Measurements from ENCODE around the gene IL17RE.
"Not testable (repeated sequence)": the region's sequence is repeated elsewhere in the genome, so short reads cannot be mapped to it uniquely, and the experiment has no call there.

The IL17RE gene

GRCh38 chr3:9935966-9936510 is 33.4 kb downstream of the IL17RE start:
- DNase-seq, result no peak

GRCh38 chr3:9937486-9938238 is 35.0 kb downstream of the IL17RE start:
- DNase-seq, result no peak

DNA sequence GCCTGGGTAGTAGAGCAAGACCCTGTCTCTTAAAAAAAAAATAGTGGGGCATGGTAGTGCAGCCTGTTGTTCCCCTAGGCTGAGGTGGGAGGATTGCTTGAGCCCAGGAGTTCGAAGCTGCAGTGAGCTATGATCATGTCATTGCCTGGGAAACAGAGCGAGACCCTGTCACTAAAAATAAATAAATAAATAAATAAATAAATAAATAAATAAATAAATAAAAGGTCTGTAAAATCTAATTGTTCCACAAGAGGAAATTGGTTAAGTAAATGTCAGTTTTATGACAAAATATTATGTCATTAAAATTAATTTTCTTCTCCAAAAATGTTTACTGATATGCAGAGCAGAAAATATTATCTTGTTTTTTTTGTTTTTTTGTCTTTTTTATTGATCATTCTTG is 36.3 kb downstream of the IL17RE start:
- DNase-seq, result no peak

DNA sequence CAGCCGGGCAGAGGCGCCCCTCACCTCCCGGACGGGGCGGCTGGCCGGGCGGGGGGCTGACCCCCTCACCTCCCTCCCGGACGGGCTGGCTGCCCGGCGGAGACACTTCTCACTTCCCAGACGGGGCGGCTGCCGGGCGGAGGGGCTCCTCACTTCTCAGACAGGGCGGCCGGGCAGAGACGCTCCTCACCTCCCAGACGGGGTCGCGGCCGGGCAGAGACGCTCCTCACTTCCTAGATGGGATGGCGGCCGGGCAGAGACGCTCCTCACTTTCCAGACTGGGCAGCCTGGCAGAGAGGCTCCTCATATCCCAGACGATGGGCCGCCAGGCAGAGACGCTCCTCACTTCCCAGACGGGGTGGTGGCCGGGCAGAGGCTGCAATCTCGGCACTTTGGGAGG is 37.3 kb downstream of the IL17RE start:
- not testable (repeated sequence) for DNase-seq

GRCh38 chr3:9940746-9941145 is 38.1 kb downstream of the IL17RE start:
- no peak for DNase-seq

- DNase-seq, result no peak
Observed at GRCh38 chr3:9942164-9942563, 39.5 kb downstream of the IL17RE start.

GRCh38 chr3:9942934-9943690 is 40.5 kb downstream of the IL17RE start:
- DNase-seq, result no peak

GRCh38 chr3:9944271-9944670 is 41.6 kb downstream of the IL17RE start:
- no peak for DNase-seq

DNA sequence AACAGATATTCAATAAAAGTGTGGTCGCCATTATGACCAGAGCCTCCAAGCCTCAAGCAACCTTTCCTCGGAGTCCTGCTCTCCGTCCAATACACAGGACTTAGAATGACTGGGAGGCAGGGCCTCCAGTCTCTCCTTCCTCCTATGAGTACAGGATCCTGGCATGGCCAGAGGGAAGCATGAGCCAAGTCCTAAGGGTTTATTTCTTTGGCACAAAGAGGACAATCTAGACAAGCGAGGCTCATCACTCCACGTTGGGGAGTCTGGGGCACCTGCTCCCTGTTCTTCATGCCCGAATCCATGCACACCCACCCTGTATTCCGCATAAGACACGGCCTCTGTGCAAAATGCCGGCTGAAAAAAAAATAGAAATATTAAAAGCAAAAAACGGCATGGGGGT is 42.7 kb downstream of the IL17RE start:
- DNase-seq, result no peak

- DNase-seq, result peak; percentile 92
Observed at GRCh38 chr3:9946112-9947024, 43.7 kb downstream of the IL17RE start.

GRCh38 chr3:9947025-9947995 is 44.7 kb downstream of the IL17RE start:
- DNase-seq, result peak; percentile 78

- no peak for DNase-seq
Observed at GRCh38 chr3:9948586-9948985, 45.9 kb downstream of the IL17RE start.

DNA sequence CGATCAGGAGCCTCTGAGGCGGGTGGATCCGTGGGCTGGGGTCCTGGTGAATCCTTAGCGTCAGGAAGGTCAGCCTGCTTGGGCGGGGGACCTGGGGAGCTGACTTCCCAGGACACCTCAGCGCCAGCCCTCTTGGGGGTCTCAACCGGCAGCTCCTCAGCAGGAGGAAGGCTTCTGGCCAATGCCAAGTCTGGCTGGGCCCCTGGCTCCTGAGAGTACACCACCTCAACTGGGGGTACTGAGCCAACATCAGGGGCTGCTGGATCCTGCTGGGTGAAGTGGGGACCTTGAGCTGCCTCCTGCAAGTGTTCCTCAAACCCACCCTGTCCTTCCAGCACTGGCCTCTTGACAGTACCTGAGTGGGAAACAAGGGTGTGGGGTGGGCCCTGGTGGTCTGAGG is 46.5 kb downstream of the IL17RE start:
- DNase-seq, result no peak

GRCh38 chr3:9949626-9950025 is 47.0 kb downstream of the IL17RE start:
- no peak for DNase-seq

GRCh38 chr3:9951126-9951525 is 48.5 kb downstream of the IL17RE start:
- no peak for DNase-seq

DNA sequence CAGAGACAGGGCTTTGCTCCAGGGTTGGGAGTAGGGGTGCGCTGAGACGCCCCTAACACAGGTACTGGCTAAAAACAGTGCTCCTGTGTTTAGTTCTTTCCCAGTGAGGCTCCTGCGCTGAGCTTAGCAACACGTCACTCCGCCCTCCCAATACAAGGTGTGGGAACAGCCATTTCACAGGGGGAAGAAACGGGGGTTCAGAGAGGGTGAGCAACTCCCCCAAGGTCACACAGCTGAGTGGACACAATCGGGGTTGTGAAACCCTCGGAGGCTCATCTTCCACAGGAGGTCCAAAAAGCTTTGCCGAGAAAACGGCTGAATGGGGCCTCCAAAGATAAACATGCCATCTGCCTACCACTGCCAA is 48.9 kb downstream of the IL17RE start:
- DNase-seq, result no peak

DNA sequence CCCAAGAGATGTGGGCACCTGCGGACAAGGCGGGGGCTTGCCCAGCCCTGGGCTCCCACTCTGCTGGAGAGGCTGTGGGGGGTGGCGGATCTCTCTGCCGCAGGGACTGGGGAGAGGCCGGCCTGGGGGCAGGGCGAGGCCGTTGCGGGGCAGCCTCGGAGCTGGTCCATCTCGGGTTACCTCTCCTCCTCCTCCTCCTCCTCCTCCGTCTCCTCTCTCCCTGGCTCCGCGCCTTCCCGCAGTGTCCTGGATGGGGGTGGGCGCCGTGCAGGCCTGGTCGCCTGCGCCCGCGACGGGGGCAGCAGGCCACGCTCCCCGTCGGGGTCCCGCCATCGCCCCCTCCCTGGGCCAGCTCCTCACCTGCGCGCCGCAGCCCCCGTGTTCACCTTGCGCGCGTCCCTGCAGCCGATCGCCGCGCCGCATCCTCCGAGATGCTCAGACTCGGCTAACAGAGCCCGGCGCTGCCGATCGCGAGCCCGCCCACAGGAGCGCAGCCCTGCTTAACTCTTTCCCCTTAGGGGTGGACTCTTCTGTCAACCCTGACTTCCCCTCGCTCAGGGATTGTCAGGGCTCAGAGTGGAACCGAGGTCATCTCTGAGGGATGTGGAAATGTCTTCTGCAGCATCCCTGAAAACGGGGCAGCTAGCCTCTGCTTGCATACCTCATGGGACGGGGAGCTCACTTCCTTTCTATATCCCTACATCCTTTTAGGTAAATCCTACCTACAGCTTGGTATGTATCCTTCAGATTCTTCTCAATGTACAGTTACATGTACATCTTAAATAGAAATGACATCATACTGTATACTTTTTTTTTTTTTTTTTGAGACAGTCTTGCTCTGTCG is 49.5 kb downstream of the IL17RE start, which contains the start of gene PRRT3:
Gene PRRT3 (minus strand): TSS at position 447 of the 844 bp plus-strand sequence. CDS start 2,293 bp downstream, outside the sequence.
- peak; percentile 71 for DNase-seq

DNA sequence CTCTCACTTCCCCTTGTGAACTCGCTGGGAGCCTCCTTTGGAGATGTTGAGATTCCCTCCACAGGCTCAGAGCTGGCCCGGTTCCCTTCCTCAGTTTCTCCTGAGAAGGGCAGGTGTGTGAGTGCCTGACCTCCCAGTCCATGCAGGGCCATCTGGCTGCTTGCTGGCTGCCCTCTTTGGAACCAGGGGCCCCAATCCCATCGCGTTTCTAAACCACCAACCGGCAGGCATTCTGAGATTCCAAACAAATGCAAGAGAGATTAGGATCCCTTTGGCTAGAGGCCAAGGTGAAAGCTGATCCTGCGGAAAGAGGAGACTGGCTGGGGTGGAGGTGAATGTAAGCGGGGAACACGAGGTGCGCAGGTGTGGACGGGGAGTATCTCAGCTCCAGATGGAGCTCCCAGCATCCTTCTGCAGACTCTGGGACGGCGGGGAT is 52.4 kb downstream of the IL17RE start:
- DNase-seq, result peak; percentile 91

DNA sequence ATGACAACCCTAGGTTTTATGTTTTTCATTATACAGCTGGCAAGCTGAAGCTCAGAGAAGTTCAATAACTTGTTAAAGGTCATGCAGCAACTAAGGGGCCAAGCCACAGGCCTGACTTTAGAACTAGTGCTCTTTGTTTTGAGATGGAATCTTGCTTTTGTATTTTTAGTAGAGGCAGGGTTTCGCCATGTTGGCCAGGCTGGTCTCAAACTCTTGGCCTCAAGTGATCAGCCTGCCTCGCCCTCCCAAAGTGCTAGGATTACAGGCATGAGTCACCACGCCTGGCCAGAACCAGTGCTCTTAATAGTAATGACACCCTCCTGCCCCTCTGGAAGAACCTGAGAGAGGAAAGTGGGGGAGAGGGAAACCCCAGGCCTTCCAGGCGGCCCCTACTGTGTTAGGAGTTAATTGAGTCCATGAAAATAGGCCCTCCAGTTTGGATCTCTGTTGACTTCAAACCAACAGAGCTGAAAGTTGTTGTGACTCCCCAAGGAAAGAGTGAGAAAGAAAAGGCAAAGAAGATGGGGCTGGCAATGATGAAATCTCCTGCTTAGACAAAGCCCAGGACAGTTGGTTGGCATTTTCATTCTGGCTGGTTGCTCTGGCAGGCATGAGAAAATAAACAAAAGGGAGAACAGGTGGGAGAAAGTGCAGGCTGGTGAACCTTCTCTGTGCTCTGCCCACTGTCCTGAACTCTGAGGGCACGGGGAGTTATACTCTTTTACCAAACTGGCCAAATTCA is 53.1 kb downstream of the IL17RE start:
- DNase-seq, result peak; percentile 31

- no peak for DNase-seq
Observed at GRCh38 chr3:9957214-9957613, 54.6 kb downstream of the IL17RE start.

Measured in NCI-H69 (cell line).